ENCODE data around the gene GTF3C4. TPM values are rescaled to one million over a fixed set of nuclear protein-coding genes. Genes with fewer than 3 reads are reported as not detected.

Gene GTF3C4
- total and polyA plus RNA-seq, 10 of the 15 experiments (the other 5 are each of a cell fraction or from before 2014, with no cell fraction given) = 3.2 to 18.9 (median 8.2) TPM

- TF ChIP-seq ASH2L (IDR thresholded peaks at IDR 0.05; ENCODE audit: borderline replicate concordance, low read depth) (peak; percentile 98), ZNF207 (IDR thresholded peaks at IDR 0.05; ENCODE audit: borderline replicate concordance) (peak; percentile 82; the same call in 1 of the 2 replicates), ZNF217 (IDR thresholded peaks at IDR 0.05) (no peak), IRF4 (IDR thresholded peaks at IDR 0.05; ENCODE audit: low read depth, low read length) (0 out of 2 replicates have a peak, but pooled peaks have one; percentile 8), CBX5 (IDR thresholded peaks at IDR 0.05; ENCODE audit: low read depth) (no peak), SIX5 (IDR thresholded peaks at IDR 0.05; ENCODE audit: low read depth, low read length, severe bottlenecking) (peak; percentile 35), ZNF687 (IDR thresholded peaks at IDR 0.05) (peak; percentile 93), RUNX3 (IDR thresholded peaks at IDR 0.05; ENCODE audit: low read length) (no peak), NR2C1 (IDR thresholded peaks at IDR 0.05) (no peak), LARP7 (IDR thresholded peaks at IDR 0.05) (peak; percentile 86), SMAD5 (IDR thresholded peaks at IDR 0.05; ENCODE audit: low read depth) (peak; percentile 73; the same call in 1 of the 2 replicates), SMC3 (IDR thresholded peaks at IDR 0.05; ENCODE audit: borderline replicate concordance, low read length) (no peak), SUZ12 (IDR thresholded peaks at IDR 0.05; ENCODE audit: unreplicated experiment) (no peak), HDAC2 (IDR thresholded peaks at IDR 0.05) (no peak), MLLT1 (IDR thresholded peaks at IDR 0.05) (peak; percentile 44; the same call in 1 of the 2 replicates), NFYB (IDR thresholded peaks at IDR 0.05; ENCODE audit: insufficient read depth, low read depth, low read length) (no peak), HDAC6 (IDR thresholded peaks at IDR 0.05; ENCODE audit: unreplicated experiment) (no peak), NFIC (IDR thresholded peaks at IDR 0.05; ENCODE audit: low read depth, low read length) (no peak; the same call in 1 of the 2 replicates)
- TF ChIP-seq, protein P1, sequence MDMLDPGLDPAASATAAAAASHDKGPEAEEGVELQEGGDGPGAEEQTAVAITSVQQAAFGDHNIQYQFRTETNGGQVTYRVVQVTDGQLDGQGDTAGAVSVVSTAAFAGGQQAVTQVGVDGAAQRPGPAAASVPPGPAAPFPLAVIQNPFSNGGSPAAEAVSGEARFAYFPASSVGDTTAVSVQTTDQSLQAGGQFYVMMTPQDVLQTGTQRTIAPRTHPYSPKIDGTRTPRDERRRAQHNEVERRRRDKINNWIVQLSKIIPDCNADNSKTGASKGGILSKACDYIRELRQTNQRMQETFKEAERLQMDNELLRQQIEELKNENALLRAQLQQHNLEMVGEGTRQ (IDR thresholded peaks at IDR 0.05; ENCODE audit: borderline replicate concordance, low read depth, low read length) = peak; percentile 62
- TF ChIP-seq, protein P2, sequence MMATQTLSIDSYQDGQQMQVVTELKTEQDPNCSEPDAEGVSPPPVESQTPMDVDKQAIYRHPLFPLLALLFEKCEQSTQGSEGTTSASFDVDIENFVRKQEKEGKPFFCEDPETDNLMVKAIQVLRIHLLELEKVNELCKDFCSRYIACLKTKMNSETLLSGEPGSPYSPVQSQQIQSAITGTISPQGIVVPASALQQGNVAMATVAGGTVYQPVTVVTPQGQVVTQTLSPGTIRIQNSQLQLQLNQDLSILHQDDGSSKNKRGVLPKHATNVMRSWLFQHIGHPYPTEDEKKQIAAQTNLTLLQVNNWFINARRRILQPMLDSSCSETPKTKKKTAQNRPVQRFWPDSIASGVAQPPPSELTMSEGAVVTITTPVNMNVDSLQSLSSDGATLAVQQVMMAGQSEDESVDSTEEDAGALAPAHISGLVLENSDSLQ (IDR thresholded peaks at IDR 0.05) = 0 out of 2 replicates have a peak, but pooled peaks have one; percentile 22
These were observed 387 bp upstream of the GTF3C4 start, which contains the start of gene DDX31 (continued) for GRCh38 chr9:132669698-132670456.
